ENCODE measurements around the gene SIX2. TPM values are rescaled to one million over a fixed set of nuclear protein-coding genes. Genes with fewer than 3 reads are reported as not detected.

The SIX2 gene
- total RNA-seq, 3 donors from 2014 or later (not counting 1 experiment from before 2014, with no cell fraction given), result not detected

GRCh38 chr2:44967727-44968432 lies 41.4 kb downstream of the SIX2 start:
- intact Hi-C loops (cut with micrococcal nuclease), result no loop called here
- no peaks in the 10 kb centered on the region for H3K4me1 Mint-ChIP-seq
- ATAC-seq (no peak), DNase-seq (no peak)
- Histone ChIP-seq H3K27ac (ENCODE audit: low read length) (no peak overlapping the region), H3K4me1 (ENCODE audit: control insufficient read depth, insufficient read depth, low read length) (no peaks in the 10 kb centered on the region), H3K27me3 (ENCODE audit: control insufficient read depth, insufficient read depth, low read length) (no peaks in the 10 kb centered on the region), H3K9me3 (ENCODE audit: control insufficient read depth, insufficient read depth, low read length) (no peaks in the 10 kb centered on the region), H3K4me3 (ENCODE audit: low read length) (no peak overlapping the region), H3K36me3 (ENCODE audit: control insufficient read depth, insufficient read depth, low read length) (no peaks in the 10 kb centered on the region)
- TF ChIP-seq CTCF (IDR thresholded peaks at IDR 0.05), result no peak
- H3K27ac Mint-ChIP-seq, result no peak overlapping the region
- WGBS (ENCODE audit: insufficient coverage), result 91% methylated on average over 5 of the region's 5 CpGs
- peaks cover 20 to 31% of the 10 kb centered on the region in 2 donors for H3K27me3 Mint-ChIP-seq (ENCODE audit: low read depth in 2 of 2)
- no peak overlapping the region for H3K4me3 Mint-ChIP-seq
- H3K36me3 Mint-ChIP-seq, result no peaks in the 10 kb centered on the region
- H3K9me3 Mint-ChIP-seq, result no peaks in the 10 kb centered on the region

DNA sequence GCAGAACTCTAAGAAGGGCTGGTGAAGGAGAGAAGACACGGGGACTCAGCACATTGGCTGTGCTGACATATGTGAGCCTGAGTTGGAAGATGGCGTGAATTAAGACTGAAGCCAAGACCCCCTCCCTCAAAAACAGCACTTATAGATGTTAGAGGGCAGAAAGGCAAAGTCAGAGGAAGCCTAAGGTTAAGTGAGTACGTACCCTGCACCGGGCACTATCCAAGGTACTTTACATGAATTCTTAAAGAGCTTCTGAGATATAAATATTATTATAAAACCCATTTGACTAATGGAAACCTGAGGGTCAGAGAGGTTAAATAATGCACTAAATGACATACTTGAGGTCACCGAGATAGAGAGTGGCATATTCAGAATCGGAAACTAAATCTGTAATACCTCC lies 42.2 kb downstream of the SIX2 start:
- DNase-seq (no peak), ATAC-seq (no peak)
- no peaks in the 10 kb centered on the region for H3K36me3 Mint-ChIP-seq
- Histone ChIP-seq H3K27ac (ENCODE audit: low read length) (no peak overlapping the region), H3K27me3 (ENCODE audit: control insufficient read depth, insufficient read depth, low read length) (no peaks in the 10 kb centered on the region), H3K9me3 (ENCODE audit: control insufficient read depth, insufficient read depth, low read length) (no peaks in the 10 kb centered on the region), H3K36me3 (ENCODE audit: control insufficient read depth, insufficient read depth, low read length) (no peaks in the 10 kb centered on the region), H3K4me1 (ENCODE audit: control insufficient read depth, insufficient read depth, low read length) (no peaks in the 10 kb centered on the region), H3K4me3 (ENCODE audit: low read length) (no peak overlapping the region)
- no peaks in the 10 kb centered on the region for H3K9me3 Mint-ChIP-seq
- intact Hi-C loops (cut with micrococcal nuclease), result no loop called here
- TF ChIP-seq CTCF (IDR thresholded peaks at IDR 0.05), result no peak
- H3K27ac Mint-ChIP-seq, result no peak overlapping the region
- peaks cover 19 to 39% of the 10 kb centered on the region in 2 donors for H3K27me3 Mint-ChIP-seq (ENCODE audit: low read depth in 2 of 2)
- H3K4me3 Mint-ChIP-seq, result no peak overlapping the region
- H3K4me1 Mint-ChIP-seq, result no peaks in the 10 kb centered on the region
- 94% methylated on average over 2 of the region's 6 CpGs for WGBS (ENCODE audit: insufficient coverage)

GRCh38 chr2:44965684-44966083 lies 43.6 kb downstream of the SIX2 start:
- intact Hi-C loops (cut with micrococcal nuclease), result no loop called here
- Histone ChIP-seq H3K36me3 (ENCODE audit: control insufficient read depth, insufficient read depth, low read length) (no peaks in the 10 kb centered on the region), H3K4me3 (ENCODE audit: low read length) (no peak overlapping the region), H3K27ac (ENCODE audit: low read length) (no peak overlapping the region), H3K27me3 (ENCODE audit: control insufficient read depth, insufficient read depth, low read length) (no peaks in the 10 kb centered on the region), H3K4me1 (ENCODE audit: control insufficient read depth, insufficient read depth, low read length) (no peaks in the 10 kb centered on the region), H3K9me3 (ENCODE audit: control insufficient read depth, insufficient read depth, low read length) (no peaks in the 10 kb centered on the region)
- ATAC-seq (no peak), DNase-seq (no peak)
- Mint-ChIP-seq H3K36me3 (no peaks in the 10 kb centered on the region), H3K27ac (no peak overlapping the region), H3K4me3 (no peak overlapping the region), H3K4me1 (no peaks in the 10 kb centered on the region), H3K9me3 (no peaks in the 10 kb centered on the region), H3K27me3 (ENCODE audit: low read depth in 2 of 2) (peaks cover 25 to 49% of the 10 kb centered on the region in 2 donors)
- WGBS (ENCODE audit: insufficient coverage), result 92% methylated on average over 2 of the region's 2 CpGs
- TF ChIP-seq CTCF (IDR thresholded peaks at IDR 0.05), result no peak

- Mint-ChIP-seq H3K9me3 (no peaks in the 10 kb centered on the region), H3K4me3 (no peak overlapping the region), H3K27me3 (ENCODE audit: low read depth in 2 of 2) (peaks cover 24 to 49% of the 10 kb centered on the region in 2 donors), H3K4me1 (no peaks in the 10 kb centered on the region), H3K27ac (no peak overlapping the region), H3K36me3 (no peaks in the 10 kb centered on the region)
- Histone ChIP-seq H3K4me3 (ENCODE audit: low read length) (no peak overlapping the region), H3K27ac (ENCODE audit: low read length) (no peak overlapping the region), H3K9me3 (ENCODE audit: control insufficient read depth, insufficient read depth, low read length) (no peaks in the 10 kb centered on the region), H3K27me3 (ENCODE audit: control insufficient read depth, insufficient read depth, low read length) (no peaks in the 10 kb centered on the region), H3K4me1 (ENCODE audit: control insufficient read depth, insufficient read depth, low read length) (no peaks in the 10 kb centered on the region), H3K36me3 (ENCODE audit: control insufficient read depth, insufficient read depth, low read length) (no peaks in the 10 kb centered on the region)
- TF ChIP-seq CTCF (IDR thresholded peaks at IDR 0.05), result no peak
- DNase-seq (no peak), ATAC-seq (no peak)
- intact Hi-C loops (cut with micrococcal nuclease), result no loop called here
- WGBS (ENCODE audit: insufficient coverage), result 26% methylated on average over 16 of the region's 16 CpGs
Observed at GRCh38 chr2:44964752-44965236, 44.5 kb downstream of the SIX2 start.
